Measurements from ENCODE around the gene CCSER1.
"Not testable (repeated sequence)": the region's sequence is repeated elsewhere in the genome, so short reads cannot be mapped to it uniquely, and the experiment has no call there.

CCSER1 gene

DNA sequence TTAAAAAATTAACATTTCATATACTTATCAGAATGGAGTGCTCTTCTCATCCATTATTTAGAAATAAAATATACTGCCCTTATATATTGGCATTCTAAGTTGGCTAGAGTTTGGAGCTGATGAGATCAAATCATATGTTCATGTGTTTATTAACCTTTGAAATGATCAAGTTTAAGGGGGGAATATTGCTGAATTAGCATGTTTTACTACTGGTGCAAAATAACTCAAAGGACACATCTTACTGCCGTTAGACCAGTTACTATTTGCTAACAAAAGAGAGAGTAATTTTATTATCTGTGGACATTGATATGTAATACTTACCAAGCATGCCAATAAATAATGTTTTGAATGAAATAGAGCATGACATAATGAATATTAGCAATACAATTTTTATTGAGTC is 901.0 kb downstream of the CCSER1 start:
- no peak for DNase-seq (ENCODE audit: low read depth, low spot score)

DNA sequence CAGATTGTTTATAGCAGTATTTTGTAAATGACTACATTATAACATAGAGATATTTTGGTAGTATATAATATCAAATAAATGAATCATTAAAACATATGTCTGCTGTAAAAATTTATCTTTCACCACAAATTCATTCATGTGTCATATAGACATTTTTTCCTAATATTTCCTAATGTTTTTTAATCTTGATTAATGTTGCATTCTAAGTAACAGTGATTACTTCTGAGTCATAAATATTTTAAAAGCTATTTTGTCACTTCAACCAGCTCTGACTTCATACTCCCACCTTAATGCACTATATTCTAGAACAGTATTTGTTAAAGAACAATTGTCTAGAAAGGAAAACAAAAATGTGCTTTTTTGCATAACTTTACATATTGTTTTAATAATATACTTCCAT is 904.6 kb downstream of the CCSER1 start:
- DNase-seq (ENCODE audit: low read depth, low spot score): no peak

DNA sequence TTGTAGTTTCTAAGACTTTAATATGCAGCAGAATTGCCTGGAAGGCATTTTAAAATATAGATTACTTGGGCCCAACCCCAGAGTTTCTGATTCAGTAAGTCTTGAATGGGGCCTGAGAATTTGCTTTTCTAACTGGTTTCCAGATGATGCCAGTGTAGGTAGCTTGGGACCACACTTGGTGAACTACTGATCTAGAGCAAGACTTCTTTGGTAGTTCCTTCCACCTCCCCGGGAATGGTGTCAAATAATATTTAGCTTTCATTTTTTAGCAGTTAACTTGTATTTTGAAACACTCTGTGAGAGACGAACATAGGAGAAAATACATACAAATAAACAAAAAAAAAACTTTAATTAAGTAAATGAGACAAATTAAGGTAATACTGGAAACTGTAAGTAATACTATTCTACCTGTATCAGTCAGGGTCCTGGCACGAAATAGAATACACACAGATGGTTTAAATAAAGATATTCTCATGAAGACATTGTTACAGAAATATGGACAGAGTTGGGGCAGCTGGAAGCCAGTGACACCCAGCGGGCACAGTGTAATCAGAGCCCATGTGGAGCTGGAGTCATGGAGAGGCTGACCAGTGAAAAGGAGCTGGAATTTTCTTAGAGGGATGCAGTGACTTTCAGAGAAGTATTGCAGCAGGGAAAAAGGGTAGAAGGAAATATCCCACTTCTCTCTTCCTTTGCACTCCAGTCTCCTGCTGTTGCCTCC is 905.7 kb downstream of the CCSER1 start:
- DNase-seq (ENCODE audit: low read depth, low spot score): no peak

DNA sequence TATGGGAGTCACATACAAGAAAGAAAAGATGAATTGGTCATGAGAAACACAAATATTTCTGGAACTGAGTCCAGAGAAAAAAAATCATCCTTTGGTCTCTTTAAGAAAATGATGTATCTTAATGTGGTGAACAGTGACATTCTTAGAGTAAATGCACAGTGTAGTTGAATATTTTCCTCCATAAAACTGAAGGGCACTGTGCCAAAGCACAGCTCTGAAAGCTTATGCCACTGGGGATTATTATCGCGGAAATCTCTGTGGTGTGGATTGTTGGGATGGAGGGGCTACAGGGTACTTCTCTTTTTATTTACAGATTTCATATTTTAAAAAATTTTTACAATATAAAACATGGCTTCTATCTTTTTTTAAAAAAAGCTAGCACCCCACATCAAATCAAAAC is 908.1 kb downstream of the CCSER1 start:
- no peak for DNase-seq (ENCODE audit: low read depth, low spot score)

DNA sequence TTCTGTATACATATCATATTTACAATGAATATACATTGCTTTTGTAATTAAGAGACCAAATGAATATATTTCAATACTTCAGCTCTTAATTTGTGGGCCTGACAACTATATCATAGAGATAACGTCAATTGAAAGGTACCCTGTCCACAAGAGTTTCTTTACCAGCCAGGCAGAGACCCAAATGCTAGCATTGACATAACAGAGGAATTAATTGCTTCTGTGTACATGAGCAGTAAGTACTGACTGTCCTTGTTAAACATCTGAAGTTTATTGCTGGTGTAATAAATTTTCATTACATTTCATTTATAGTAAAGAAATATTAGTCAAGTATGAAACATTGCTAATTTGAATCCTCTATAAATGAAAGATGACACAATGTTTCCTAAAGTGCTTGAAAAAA is 910.8 kb downstream of the CCSER1 start:
- no peak for DNase-seq (ENCODE audit: low read depth, low spot score)

DNA sequence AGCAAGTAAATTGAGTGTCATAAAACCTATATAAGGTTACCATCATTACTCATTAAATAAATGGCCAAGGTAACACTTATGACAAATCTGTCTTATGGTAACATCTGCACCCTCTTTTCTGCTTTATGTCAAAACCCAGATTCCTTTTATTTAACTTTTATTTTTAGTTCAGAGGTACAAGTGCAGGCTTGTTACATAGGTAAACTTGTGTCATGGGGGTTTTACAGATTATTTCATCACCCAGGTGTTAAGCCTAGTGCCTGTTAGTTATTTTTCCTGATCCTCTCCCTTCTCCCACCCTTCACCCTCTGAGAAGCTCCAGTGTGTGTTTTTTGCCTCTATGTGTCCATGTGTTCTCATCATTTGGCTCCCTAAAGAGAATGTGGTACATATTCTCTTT is 930.7 kb downstream of the CCSER1 start:
- DNase-seq (ENCODE audit: low read depth, low spot score): no peak

DNA sequence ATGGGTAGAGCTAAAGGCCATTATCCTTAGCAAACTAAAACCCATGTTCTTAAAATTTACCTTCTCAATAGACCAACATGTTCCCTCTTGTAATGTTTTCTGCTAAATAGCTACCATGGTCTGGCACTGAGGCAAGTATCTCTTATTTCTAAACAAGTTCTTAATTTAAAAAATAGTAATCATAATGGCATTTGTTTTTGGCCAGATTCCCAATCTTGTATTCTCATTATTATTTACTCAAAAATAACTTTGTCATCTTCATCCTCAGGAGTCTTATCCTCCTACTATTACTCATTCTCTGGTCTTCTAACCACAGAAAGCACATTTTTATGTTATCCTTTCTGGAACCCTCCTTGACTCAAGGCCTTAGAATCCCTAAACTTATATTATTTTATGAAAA is 931.2 kb downstream of the CCSER1 start:
- DNase-seq (ENCODE audit: low read depth, low spot score): no peak

DNA sequence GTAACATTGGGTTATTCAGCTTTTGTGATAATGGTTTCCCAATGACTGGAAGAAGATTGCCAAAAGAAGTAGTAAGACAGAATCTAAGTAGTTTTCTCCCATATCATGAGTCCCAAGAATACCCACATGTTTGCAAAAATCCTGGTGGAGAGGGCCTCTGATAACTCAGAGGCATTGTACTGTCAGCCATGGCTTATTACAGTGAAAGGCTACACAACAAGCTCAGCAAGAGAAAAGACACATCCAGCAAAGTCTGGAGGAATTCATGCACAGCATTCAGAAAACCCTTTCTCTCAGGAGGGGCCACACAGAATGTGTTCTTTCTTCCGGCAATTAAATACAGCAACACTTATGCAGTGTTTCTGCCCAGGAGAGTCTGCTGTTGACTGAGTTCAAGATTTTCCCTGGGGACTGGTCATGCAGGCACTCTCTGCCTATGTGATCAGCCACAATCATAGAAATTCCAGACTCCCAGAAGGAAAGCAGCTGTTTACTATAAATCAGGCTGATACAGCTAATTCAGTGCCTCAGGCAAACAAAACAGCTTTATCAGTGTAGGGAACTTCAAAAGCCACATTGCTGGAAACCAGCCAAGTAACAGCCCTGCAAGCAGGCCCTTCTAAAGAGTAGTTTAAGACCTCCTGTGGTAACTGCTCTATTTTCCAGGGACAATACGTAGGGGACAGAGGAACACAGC is 937.1 kb downstream of the CCSER1 start:
- DNase-seq (ENCODE audit: low read depth, low spot score): peak; percentile 95

DNA sequence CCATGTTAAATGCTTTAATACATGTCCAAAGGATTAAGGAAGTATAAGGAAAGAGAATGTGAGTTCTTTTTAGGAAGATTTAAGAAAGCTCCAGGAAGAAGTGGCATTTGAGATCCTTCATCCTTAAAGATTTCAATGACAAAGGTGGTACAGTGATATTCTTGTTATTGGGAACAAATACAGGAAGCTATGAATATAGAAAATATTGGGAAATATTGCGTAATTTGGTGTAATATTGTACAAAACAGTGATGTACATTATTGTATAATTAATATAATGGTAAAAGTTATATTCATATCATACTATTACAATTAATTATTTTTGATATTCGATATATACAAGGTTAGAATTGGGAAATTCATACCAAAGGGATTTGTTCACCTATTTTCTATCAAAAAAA is 937.9 kb downstream of the CCSER1 start:
- no peak for DNase-seq (ENCODE audit: low read depth, low spot score)

DNA sequence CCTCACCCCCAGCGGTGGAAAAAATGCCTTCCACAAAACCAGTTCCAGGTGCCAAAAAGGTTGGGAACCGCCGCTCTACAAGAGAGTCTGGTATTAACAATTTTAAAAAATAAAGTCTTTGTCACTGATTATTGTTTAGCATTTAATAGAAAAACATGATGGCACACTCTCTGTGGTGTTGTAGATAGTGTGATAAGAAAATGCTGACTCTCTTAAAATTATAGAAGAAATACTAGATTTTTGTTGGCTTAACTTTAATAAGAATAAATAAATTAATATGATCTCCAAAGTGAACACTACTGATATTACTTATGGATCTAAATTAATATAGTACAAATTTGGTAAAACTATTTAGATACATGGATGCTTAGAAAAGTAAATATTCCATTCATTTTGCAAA is 943.5 kb downstream of the CCSER1 start:
- no peak for DNase-seq (ENCODE audit: low read depth, low spot score)

DNA sequence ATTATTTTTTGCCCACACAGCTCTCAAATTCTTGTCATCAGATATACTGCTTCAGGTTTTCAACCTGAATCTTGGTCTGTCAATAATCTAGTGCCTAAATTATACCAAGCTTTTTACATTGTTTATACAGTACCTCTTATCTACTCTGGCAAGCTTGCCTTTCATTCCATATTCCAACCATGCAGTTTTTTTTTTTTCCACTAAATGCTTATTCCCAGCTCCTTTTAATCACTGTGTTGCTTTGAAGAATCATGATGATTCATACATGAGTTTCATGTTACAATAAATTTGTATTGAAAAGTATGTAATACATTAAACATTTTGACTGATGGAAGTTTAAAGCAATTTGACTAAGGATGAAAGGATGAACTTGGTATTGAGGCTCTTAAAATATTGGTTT is 949.0 kb downstream of the CCSER1 start:
- no peak for DNase-seq (ENCODE audit: low read depth, low spot score)

DNA sequence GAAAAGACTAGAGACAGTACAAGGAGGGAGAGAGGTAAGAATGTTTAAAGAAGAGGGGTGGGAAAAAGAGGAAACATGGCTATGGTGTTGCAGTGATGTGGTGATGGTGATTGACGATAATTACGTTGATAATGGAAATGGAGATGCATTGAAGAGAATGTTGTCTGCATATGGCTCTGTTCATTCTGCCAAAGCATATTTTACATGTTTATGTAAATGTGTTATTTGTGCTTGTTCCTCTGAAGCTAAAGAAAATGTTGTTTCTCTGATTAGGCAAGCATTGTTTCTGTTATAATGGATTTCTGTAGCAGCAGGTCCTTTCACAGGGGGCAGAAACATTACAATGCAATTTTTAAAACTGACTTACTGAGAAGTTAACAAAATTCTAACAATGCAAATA is 958.8 kb downstream of the CCSER1 start:
- no peak for DNase-seq (ENCODE audit: low read depth, low spot score)

DNA sequence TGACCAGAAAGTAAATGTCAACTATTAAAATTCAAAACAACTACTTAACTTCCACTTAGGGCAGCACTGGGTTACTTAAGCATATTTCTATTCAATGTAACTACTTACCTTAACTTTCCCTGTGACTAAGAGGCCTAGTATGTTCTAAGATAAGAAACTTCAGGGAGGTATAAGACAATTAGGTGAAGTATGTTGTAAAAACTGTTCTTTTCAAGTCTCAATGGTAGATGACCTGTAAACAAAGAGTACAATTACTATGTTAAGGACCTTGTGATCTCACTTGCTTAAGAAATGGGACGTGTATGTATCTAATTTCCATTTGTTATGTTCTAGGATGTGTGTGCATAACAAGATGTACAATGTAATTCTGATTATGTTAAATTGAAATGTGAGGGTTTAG is 960.5 kb downstream of the CCSER1 start:
- DNase-seq (ENCODE audit: low read depth, low spot score): no peak

DNA sequence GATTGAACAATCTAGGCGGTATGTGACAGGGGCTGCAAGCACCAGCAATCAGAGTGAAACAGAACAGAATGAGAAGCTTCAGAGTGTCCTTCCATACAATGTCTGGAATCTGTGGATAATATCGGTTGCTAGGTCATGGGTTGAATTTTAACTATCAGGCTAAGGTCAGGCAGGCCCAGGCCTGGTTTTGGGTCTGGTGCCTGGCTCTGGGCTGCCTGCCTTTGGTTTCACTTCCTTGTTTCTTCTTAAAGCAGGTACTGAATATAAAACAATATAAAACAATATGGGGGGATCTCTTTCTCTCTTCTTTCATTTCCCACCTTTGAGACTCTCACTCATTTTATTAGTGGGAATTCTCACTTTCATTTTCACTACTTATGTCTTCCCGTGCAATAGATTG is 962.0 kb downstream of the CCSER1 start:
- DNase-seq (ENCODE audit: low read depth, low spot score): peak; percentile 39

DNA sequence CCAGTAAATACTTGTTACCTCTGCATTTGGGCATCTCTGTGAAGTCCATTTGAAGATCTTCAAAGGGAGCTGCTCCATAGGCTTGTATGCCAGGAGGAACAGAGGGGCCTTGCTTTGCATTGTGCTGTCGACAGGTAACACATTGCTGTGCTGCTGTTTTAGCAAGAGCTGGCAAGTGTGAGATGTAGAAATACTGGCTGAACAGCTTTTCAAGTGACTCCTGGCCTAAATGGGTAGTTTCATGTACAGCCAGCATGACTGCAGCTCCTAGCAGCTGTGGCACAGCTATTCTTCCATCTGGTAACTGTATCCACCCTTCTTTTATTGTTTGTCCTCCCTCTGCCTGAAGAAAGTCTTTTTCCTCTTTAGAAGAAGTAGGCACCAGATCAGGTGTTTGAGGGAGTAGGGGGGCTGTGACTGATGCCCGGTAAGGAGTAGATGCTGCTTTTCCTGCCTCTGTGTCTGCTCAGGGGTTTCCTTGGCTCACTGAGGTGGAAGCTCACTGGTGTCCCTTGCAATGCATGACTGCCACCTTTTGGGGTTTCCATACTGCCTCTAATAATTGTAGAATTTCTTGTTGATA is 965.3 kb downstream of the CCSER1 start:
- peak; percentile 40 for DNase-seq (ENCODE audit: low read depth, low spot score)

DNA sequence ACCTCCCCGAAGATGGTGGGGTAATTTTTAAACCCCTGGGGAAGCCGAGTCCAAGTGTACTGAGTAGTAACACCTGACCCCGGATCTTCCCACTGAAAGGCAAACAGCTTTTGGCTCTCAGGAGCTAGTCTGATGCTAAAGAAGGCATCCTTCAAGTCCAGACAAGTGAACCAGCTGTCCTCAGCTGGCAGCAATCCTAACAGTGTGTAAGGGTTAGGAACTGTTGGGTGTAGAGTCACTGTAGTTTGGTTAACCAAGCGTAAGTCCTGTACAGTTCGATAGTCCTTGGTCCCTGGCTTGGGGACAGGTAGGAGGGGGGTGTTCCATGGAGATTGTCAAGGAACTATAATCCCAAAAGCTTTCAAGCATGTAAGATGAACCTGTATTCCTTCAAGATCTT is 967.0 kb downstream of the CCSER1 start:
- not testable (repeated sequence) for DNase-seq (ENCODE audit: low read depth, low spot score)

DNA sequence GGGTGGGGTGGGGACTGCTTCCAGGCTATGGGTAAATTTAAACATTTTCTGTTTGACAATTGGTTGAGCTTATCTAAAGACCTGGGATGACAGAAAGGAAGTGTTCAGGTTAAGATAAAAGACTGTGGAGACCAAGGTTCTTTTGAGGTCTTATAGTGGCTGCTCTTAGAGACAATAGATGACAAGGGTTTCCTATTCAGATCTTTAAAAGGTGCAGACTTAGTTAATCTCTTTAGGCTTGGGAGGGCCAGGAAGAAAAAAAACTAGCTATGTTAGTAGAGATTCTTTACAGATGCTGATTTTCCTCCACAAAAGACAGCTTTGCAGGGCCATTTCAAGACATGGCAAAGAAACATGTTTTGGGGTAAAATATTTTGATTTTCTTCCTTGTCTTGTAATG is 972.5 kb downstream of the CCSER1 start:
- no peak for DNase-seq (ENCODE audit: low read depth, low spot score)

DNA sequence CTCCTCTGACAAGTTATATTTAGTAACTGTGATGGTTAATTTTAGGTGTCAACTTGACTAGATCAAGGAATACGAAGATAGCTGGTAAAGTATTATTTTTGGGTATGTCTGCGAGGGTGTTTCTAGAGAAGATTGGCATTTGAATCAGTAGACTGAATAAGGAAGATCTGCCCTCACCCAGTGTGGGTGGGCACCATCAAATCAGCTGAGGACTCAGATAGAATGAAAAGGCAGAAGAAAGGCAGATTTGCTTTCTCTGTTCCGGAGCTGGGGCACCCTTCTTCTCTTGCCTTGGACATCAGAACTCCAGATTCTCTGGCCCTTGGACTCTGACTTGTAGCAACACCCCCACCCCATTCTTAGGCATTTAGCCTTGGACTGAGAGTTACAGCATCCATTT is 981.6 kb downstream of the CCSER1 start:
- DNase-seq (ENCODE audit: low read depth, low spot score): no peak

DNA sequence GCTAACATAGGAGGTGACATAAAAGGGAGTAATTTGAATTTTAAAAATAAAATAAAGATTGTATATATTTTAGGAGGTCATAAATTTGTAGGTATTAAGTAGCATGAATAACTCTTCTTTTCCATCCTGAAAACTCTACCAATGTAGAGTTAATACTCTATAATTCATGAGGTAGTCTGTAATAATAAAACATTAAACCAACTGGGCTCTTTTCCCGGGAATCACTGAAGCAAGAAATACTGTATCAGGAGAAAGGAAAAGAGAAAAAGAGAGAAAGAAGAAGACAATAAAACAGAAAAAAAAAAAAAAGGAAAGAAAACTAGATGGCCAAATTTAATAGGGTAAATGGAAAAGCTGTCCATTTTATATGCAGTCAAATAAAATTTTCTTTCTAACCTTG is 984.4 kb downstream of the CCSER1 start:
- DNase-seq (ENCODE audit: low read depth, low spot score): no peak

DNA sequence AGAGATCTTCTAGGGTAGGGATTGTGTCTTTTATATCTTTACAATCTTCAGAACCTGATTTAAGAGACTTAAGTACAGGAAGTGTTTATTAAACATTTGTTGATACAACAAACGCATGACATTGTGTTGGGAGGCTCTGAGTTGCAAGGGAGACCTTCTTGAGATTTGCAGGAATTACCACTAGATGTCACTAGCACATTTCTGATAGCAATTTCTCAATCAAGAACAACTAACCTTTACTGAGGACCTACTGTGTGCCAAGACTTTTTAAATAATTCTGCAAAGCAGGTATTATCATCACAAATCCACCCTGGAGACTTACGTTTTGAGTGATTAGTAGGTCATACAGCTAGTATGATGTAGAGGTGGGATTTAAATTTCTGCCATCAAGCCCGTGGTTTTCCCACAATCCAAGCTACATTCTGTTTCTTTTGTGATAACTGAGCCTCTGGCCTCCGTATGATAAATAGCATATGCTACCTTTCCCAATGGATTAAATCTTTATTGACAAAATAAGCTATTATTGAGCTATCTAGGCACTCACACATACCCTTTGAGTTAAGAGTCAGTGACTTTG is 986.0 kb downstream of the CCSER1 start:
- DNase-seq (ENCODE audit: low read depth, low spot score): no peak

DNA sequence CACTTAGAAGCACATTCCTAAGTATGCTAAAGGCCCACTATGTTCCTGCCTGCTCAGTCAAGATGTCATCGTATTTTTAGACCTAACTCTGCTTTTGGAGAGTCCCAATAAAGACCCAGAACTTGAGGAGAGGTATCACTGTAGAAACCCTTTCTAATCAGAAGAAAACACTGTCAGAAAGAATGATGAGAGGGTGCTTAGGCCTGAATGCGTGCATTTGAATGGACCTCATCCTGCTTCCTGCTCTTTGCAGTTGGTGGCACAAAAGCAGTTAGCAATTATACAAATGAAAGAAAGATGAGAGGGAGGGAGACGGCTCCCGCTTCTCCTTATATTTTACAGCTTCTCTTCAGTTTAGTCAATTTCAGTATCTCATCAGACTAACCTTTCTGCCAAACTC is 987.2 kb downstream of the CCSER1 start:
- DNase-seq (ENCODE audit: low read depth, low spot score): no peak

DNA sequence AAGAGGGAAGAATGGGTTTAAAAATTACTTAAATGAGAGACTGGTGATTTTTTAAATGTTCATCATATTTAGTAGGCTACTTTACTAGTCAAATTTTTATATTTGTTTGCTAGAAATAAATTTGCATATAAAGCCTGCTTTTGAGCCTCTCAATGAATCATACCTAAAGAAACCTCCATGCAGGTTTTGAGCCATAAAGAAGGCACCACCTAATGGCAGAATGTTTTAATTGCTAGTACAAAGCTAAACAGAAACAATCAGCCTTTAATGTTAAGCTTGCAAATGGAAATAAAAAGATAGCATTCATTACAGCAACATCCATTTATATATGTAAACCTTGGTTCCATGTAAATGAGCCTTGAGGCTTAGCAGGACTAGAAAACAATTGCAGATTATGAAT is 989.7 kb downstream of the CCSER1 start:
- no peak for DNase-seq (ENCODE audit: low read depth, low spot score)

DNA sequence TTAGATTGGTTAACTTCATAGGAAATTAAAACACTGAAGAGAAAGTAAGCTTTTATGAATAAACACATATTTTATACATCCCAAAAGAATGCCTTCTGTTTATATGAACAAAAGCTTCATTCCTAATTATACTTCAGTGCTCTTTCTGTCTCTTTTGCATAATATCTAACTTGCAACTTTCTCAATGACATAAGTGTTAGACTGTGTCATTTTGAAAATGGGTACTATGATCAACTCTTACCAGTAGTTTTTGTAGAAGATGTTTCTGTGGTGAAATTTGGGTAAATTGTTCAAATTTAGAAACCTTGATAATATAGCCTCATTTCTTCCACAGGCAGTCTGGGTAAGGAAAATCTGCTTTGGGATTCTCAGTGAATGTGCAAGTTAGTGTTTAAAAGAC is 991.4 kb downstream of the CCSER1 start:
- no peak for DNase-seq (ENCODE audit: low read depth, low spot score)

Data from ELF-1 (cell line).